ENCODE data around the gene SPOCK1. TPM values are rescaled to one million over a fixed set of nuclear protein-coding genes. Genes with fewer than 3 reads are reported as not detected.

The SPOCK1 gene
- total RNA-seq, 1 experiment from 2014 or later = 0.27 TPM

DNA sequence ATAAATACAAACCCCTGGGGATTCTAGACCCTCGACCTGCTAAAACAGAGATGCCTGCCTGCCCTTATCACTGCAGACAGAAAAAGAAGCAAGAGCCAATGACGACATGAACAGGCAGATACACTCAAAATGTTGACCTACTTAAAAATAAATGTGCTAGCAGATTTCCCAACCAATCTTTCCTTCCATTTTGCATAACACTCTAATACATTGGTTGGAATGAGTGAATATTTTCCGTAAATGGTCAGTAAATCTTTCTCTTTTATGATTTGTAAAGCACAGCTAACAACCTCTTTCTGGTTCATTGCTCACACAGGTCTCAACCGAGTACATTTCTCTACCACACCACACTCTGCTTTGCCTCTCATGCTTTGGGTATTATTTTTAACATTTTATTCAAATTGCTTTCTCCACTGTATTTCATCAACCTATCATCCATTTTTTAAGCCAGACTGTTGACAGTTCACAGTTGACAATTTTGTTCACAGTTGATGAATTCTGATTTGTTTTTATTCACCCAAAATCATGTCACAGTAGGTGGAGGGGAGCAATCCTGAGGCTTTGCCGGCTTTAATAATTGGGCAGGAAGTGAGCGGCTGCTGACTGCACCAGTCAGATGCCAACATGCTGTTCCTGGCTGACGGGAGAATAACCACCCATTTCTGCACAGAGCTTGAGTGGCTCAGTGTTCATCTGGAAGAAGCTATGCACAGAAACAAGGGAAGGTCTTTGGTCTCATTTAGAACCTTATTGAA lies 426.6 kb downstream of the SPOCK1 start:
- BruUV-seq (replicated peaks) = no TSS peak
- no peak overlapping the region for H3K9ac ChIP-seq (ENCODE audit: low read length)
- CTCF ChIA-PET = no interaction called here
- ATAC-seq = no peak
- no peak overlapping the region for H3K27ac ChIP-seq (ENCODE audit: low read depth, low read length)
- H3K36me3 ChIP-seq (ENCODE audit: control insufficient read depth in 1 of 2, insufficient read depth in 2 of 2, low read length in 2 of 2) = no peaks in the 10 kb centered on the region
- H3K9me2 ChIP-seq (ENCODE audit: insufficient read depth) = no peaks in the 10 kb centered on the region
- H2AFZ ChIP-seq (ENCODE audit: low read depth, low read length, poor library complexity, severe bottlenecking) = no peak overlapping the region
- RAD21 ChIA-PET (ENCODE audit: low non-redundant PET in 1 of 2, low total read pairs in 2 of 2, uncharacterized antibody in 2 of 2, unreplicated experiment in 2 of 2) = no interaction called here
- H3K27me3 ChIP-seq (ENCODE audit: insufficient read depth, low read length) = peaks cover 51% of the 10 kb centered on the region
- no peaks in the 10 kb centered on the region for H3K79me2 ChIP-seq (ENCODE audit: insufficient read depth, low read length)
- no peaks in the 10 kb centered on the region for H3K9me3 ChIP-seq (ENCODE audit: control insufficient read depth in 1 of 2, insufficient read depth in 1 of 2, low read depth in 1 of 2, low read length in 2 of 2)
- intact Hi-C loops (cut with micrococcal nuclease) = no loop called here
- TF ChIP-seq CEBPB (IDR thresholded peaks at IDR 0.05; ENCODE audit: low read depth) = no peak
- TF ChIP-seq EZH2 (IDR thresholded peaks at IDR 0.05) = 0 out of 2 replicates have a peak, but pooled peaks have one; percentile 30
- no peaks in the 10 kb centered on the region for H3K4me1 ChIP-seq (ENCODE audit: control insufficient read depth in 1 of 2, insufficient read depth in 2 of 2, low read length in 2 of 2)
- no peak overlapping the region for H3K4me2 ChIP-seq (ENCODE audit: low read length)
- no peak overlapping the region for H3K4me3 ChIP-seq (replicated peaks in 1 of 2; ENCODE audit: low read depth in 1 of 2, low read length in 2 of 2)
- DNase-seq (ENCODE audit: low read depth, low spot score) = no peak
- POLR2A ChIA-PET = no interaction called here
- no peaks in the 10 kb centered on the region for H4K20me1 ChIP-seq (ENCODE audit: insufficient read depth)

DNA sequence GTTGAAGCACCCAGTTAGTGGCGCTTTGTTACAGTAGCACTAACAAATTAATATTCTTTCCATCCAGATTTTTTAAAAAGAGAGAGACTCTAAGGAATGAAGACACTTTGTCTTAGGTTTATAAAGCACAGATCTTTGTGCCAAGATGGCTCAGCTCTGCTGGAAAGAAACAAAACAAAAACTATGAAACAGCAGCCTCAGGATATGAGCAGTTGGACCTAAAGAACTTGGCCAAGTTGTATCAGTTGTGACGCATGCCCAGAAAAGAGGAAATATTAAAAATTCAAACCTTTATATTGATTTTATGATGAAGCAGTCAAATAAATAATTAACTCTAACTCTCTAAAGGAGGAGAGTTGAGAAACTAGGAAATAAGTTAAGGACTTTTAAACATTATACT lies 427.2 kb downstream of the SPOCK1 start:
- Histone ChIP-seq H2AFZ (ENCODE audit: low read depth, low read length, poor library complexity, severe bottlenecking) (no peak overlapping the region), H3K36me3 (ENCODE audit: control insufficient read depth in 1 of 2, insufficient read depth in 2 of 2, low read length in 2 of 2) (no peaks in the 10 kb centered on the region), H3K4me1 (ENCODE audit: control insufficient read depth in 1 of 2, insufficient read depth in 2 of 2, low read length in 2 of 2) (no peaks in the 10 kb centered on the region), H4K20me1 (ENCODE audit: insufficient read depth) (no peaks in the 10 kb centered on the region), H3K27ac (ENCODE audit: low read depth, low read length) (no peak overlapping the region), H3K9me2 (ENCODE audit: insufficient read depth) (no peaks in the 10 kb centered on the region), H3K9ac (ENCODE audit: low read length) (no peak overlapping the region), H3K27me3 (ENCODE audit: insufficient read depth, low read length) (peaks cover 56% of the 10 kb centered on the region), H3K9me3 (ENCODE audit: control insufficient read depth in 1 of 2, insufficient read depth in 1 of 2, low read depth in 1 of 2, low read length in 2 of 2) (no peaks in the 10 kb centered on the region), H3K79me2 (ENCODE audit: insufficient read depth, low read length) (no peaks in the 10 kb centered on the region), H3K4me2 (ENCODE audit: low read length) (no peak overlapping the region), H3K4me3 (replicated peaks in 1 of 2; ENCODE audit: low read depth in 1 of 2, low read length in 2 of 2) (no peak overlapping the region)
- ChIA-PET POLR2A (no interaction called here), CTCF (no interaction called here), RAD21 (ENCODE audit: low non-redundant PET in 1 of 2, low total read pairs in 2 of 2, uncharacterized antibody in 2 of 2, unreplicated experiment in 2 of 2) (no interaction called here)
- no TSS peak for BruUV-seq (replicated peaks)
- intact Hi-C loops (cut with micrococcal nuclease) = no loop called here
- no peak for ATAC-seq
- TF ChIP-seq EZH2phosphoT487 (IDR thresholded peaks at IDR 0.05; ENCODE audit: borderline replicate concordance) (no peak), JUND (IDR thresholded peaks at IDR 0.05) (no peak), RAD21 (IDR thresholded peaks at IDR 0.05; ENCODE audit: low read depth) (no peak), POLR2A (IDR thresholded peaks at IDR 0.05; ENCODE audit: borderline replicate concordance, extremely low read depth, insufficient read depth, insufficient read length) (no peak), YY1 (IDR thresholded peaks at IDR 0.05; ENCODE audit: extremely low read depth, insufficient replicate concordance, low read depth, low read length) (no peak)
- TF ChIP-seq, protein P1, sequence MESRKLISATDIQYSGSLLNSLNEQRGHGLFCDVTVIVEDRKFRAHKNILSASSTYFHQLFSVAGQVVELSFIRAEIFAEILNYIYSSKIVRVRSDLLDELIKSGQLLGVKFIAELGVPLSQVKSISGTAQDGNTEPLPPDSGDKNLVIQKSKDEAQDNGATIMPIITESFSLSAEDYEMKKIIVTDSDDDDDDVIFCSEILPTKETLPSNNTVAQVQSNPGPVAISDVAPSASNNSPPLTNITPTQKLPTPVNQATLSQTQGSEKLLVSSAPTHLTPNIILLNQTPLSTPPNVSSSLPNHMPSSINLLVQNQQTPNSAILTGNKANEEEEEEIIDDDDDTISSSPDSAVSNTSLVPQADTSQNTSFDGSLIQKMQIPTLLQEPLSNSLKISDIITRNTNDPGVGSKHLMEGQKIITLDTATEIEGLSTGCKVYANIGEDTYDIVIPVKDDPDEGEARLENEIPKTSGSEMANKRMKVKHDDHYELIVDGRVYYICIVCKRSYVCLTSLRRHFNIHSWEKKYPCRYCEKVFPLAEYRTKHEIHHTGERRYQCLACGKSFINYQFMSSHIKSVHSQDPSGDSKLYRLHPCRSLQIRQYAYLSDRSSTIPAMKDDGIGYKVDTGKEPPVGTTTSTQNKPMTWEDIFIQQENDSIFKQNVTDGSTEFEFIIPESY (IDR thresholded peaks at IDR 0.05; ENCODE audit: extremely low read depth, insufficient replicate concordance, low read length) = no peak
- DNase-seq (ENCODE audit: low read depth, low spot score) = no peak

All from HCT116 (cell line).